ENCODE measurements around the gene CYTH1.

CYTH1 gene

DNA sequence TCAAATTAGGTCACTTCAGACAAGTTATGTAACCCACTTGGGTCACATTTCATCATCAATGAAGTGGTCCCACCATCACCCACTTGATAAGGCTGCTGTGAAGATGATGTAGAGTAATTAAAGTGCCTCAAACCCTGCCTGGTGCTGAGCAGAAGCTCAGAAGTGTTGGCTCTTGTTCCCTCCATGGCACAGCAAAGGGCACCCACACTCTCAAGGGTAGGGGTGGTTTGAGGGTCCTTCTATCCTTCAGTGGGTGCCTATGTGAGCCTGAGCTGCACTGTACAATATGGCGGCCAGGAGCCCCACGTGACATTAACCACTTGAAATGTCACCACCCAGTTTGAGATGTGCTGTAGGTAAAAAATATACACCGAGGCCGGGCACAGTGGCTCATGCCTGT, 71.5 kb downstream of the CYTH1 start:
- no peak for DNase-seq

DNA sequence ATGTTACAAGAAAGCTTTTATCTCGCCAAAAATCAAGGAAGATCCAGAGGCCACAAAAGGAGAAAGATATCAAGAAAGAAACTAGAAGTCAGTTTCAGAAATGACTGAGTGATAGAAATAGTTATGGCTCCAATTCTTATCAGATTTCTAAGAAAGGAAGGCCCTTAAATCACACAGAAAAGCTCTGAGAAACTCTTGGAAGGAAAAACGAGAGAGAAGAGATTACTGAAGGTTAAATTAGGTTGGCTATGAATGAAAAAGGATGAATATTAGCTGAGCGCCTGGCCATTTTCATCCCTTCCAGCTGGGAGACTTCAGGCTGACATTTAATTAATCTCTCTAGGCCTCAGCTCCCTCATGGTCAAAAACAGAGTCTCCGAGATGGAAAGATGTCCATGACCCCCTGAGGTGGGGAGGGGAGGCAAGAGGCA, 72.3 kb downstream of the CYTH1 start:
- DNase-seq: no peak

DNA sequence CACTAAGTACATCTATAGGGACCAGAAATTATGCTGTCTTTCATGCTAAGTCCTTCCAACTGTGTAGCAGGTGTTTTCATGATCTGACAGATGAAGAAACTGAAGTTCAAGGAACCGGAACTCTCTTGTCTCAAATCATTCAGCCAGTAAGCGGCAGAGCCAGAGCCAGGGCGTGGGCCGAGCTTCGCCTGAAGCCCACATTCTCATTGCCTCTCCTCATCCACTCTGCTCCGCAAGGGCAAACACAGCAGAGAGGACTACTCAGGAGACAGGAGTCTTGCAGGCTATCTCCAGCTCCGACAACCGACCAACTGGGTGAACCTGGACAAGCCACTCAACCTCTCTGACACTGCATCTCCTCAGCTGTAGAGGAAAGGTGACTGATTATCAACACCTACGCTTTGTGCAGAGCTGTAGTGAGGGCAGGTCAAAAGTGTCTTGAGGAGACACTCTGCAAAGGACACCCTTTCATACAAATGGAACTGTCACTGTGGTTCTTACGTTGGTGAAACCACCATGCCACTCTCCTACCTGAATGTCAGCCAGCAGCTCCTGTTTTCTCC, 72.9 kb downstream of the CYTH1 start:
- no peak for DNase-seq

DNA sequence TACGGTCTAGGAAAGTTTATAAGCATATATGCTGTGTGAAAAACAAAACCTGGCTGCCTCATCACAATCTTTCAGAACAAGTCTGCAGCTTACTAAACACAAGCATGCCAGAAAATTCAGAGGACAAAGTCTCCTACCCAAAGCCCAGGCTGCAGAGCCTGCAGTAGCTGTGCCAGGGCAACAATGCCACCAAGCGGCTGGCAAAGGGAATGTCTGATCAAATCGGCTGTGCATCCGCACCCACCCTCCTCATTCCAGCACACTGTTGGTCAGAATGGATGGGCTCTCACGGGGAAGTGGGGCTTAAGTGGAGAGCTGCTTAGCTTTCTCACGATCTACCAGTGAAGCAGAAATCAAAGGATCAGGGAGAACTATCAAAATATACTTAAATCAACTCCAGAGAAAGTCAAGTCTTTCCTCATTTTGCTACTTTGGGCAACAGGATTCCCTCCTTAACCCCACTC, 73.5 kb downstream of the CYTH1 start:
- peak; percentile 76 for DNase-seq

DNA sequence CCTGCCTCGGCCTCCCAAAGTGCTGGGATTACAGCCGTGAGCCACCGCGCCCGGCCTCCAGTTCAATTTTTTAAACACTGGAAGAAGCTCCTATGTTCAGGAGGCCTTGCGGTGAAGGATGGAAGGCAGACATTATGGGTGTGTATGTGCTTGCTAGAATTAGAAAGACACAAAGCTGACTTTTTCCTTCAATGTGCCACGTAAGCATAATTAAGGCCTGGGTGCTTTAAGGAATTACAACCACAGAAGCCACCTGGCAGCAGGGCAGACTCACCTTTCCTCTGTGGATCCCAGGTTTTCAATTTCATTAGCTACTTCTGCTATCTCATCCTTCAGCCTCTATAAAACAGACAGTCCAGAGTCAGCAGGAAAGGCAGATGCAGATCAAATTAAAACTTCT, 74.2 kb downstream of the CYTH1 start:
- DNase-seq: no peak

DNA sequence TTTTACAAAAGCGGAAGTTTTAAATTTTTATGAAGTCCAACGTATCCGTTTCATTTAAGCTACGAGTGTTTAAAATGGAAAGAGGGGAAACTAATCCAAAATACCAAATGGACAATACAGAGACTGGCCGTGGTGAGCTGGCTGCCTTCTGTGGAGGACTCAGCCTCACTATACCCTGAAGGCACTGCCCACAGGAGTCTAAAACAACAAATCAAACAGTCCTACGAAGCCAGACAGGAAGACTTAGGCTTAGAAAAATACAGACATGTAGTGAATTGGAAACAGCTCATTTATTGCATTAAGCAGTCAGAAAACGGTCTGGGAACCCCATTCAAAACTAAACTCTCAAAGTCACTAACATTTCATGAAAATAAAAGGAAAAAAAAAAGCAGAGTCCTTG, 75.1 kb downstream of the CYTH1 start:
- no peak for DNase-seq

DNA sequence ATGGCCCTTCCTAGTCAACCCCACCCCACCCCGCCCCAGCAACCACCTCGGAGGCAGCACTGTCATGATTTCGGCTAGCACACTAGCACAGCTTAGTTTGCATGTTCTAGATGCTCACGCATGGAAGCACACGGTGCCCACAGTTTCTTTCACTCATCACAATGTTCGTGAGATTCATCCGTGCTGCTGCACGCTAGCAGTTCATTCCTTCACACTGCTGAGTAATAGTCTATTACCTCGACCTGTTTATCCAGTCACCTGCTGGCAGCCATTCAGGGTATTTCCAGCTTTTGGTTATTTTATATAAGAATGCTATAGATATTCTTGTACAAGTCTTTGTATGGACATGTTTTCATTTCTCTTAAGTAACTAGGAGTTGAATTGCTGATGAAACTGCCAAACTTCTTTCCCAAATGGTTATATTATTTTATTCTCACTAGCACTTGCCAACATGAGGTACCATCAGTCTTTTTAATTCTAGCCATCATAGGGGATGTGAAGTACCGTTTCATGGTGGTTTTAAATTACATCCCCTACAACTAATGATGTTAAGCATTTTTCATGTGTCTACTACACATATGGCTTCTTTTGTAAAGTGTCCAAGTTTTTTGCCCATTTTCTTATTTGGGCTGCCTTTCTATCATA, 75.7 kb downstream of the CYTH1 start:
- DNase-seq: peak; percentile 42

DNA sequence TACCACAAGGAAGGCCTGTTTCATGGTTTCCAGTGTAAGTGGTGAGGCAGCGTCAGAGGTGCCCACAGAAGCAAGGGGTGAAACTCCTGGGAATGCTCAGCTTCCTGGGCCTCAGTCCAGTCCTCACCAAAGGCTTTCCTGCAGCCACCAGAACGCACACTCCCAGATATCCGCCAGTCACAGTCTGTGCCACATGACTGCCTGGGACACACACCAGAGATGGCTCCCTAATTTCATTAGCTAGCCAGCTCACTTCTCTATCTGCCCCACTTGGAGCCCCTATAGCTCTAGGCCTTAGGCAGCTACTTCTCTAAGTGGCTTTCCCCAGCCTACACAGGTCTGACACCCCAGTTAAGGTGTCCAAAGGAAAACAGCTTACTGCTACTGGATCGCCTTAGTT, 77.0 kb downstream of the CYTH1 start:
- no peak for DNase-seq

DNA sequence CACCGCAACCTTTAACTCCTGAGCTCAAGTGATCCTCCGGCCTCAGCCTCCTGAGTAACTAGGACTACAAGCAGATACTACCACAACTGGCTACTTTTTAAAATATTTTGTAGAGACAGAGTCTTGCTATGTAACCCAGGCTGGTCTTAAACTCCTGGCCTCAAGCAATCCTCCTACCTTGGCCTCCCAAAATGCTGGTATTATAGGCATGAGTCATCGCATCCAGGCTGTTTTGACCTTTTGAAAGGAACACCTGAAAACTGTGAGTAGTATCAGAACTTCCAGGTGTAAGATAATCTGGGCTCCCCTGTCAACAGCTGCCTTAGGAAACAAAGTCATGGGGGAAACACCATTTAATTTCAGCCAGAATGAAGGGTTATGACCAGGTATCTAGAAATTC, 77.5 kb downstream of the CYTH1 start:
- no peak for DNase-seq

DNA sequence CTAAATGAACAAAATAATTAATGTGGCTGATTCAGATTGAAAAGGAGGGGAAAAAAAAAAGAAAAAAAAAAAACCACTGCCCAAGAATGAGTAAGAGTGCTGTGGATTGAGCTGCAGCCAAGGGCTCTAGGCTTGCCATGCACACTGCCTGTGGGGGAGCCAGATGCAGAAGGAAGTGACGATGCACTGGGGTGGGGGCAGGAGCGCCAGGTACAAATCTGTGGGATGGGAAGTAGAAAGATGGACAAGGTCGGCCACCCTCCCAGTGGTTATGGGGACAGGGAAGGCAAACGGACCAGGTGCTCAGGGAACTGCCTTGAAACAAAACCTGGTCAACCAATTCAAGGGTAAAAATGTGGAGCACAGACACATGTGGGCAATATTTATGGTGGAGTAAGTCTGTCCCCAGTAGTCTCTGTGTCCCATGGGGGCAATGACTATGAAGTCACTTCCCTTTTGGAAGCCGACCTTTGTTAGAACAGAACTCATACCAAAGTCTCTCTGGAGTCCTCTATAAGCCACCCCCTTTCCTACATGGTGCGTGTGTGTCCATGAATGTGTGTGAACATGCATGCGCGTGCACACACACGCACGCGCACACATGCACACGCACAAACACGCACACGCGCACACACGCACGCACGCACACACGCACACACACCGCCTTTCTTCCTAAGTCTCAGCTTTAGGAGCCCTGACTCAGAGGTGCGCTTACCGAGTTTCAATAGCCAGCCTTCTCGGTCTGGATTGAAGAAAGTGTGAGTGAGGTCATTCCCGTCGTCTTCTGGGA, 84.3 kb downstream of the CYTH1 start:
- DNase-seq: no peak

DNA sequence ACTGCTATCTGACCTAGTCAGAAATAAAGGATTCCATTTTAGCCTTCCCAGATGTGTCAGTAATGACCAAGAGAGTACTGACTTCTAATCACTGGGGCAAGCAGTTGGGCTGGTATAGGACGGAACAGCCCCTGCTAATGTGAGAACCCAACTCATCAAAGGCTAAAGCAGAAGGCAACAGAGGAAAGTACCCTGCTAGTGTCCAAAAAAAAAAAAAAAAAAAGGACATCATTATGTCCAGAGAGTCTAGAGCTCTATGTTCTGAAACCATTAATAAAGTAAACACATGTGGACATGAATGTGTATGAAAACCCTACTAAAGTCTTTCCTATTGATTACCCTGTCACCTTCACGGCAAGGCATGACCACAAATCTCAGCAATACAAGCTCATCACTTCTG, 85.0 kb downstream of the CYTH1 start:
- no peak for DNase-seq

DNA sequence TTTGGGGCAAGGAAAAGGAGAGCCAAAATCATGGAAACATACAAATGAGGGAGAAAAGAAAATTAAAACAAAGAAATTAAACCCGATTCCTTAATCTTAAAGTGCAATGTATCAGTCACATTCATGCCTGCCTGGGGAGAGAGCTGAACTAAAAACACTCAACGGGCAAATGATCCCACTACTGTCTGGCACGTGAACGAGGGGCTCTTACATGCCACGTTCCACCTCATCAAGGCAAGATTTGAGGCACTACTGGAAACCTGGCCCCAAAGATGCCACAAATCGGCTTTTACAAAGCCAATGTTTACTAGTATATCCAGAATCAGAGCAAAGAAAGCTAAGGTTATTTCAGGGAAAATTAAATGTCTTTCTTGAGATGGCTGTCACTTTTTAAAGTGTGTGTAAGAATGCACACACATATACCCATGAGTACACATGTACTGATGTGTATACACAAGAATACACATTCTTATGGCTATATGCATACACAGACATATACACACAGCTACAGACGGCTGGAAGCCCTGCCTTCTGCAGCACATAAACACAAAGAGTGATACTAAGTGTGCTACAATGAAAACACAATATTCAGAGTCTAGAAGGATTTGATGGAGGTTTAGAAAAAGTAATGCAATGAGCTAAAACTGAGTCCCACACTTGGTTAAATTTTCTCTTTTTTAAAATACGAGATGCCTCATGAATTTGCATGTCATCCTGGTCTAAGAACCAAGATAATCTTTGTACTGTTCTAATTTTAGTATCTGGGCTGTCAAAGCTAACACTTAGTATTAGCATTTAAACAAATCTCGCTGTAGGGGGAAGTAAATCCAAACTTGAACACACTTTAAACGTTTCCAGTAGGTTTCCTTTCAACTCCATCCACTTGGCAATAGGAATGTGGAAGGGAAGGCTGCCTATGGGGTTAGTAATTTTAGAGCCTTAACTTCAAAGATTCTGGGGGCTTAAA, 85.8 kb downstream of the CYTH1 start:
- no peak for DNase-seq

DNA sequence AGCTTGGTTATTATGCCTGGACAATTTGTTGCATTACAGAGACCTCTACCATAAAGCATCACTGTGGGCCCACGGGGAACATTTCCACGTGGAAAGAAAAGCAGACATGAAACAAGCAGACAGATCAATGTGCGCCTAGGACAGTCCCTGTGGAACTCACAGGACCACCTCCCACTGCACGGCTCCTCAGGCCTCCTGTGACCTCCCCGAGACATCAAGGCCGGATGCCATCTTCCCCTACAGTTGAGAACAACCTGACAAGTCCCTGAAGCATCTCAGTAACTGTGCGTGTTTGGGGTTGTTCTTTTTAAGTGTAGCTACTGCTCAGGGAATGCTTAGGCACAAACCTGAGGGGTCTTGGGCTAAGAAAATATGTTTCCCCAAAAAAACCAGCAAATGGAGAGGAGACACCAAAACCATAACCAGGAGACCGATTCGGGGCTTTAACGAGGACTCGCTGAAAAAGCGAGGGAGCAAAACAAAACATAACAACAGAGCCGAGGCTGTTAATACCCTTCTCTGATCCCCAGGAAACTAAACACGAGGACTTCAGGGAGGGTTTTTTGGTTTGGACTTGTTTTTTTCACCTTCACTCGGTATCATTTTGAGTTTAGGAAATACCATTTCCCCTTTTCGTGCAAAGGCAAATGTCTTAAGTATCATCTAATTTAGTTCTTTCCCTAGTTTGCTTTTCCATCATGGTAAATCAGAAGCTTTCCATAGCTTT, 87.1 kb downstream of the CYTH1 start:
- DNase-seq: no peak

DNA sequence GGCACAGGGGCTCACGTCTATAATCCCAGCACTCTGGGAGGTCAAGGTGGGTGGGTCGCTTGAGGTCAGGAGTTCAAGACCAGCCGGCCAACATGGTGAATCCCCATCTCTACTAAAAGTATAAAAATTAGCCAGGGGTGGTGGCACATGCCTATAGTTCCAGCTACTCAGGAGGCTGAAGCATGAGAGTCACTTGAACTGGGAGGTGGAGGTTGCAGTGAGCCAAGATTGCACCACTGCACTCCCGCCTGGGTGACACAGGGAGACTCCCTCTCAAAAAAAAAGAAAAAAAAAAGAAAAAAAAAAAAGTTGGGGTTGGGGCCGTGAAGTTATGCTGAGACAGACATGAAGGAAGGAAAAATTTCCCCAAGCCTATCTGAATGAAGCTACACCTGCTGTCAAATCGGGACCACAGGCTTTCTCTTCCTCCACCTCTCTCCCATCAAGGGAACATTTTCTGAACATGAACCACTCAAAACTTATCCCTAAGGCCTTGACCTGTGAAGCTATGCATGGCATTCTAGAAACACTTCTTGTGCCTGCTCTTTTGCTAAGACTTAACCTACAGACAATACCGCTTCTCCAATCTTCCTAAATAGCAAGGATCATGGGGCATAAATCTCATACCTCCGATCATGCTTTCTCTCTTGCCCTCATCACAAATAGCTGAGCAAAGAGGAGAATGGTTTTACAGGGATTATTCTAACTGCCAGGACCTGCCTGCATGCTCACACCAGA, 88.6 kb downstream of the CYTH1 start:
- no peak for DNase-seq

DNA sequence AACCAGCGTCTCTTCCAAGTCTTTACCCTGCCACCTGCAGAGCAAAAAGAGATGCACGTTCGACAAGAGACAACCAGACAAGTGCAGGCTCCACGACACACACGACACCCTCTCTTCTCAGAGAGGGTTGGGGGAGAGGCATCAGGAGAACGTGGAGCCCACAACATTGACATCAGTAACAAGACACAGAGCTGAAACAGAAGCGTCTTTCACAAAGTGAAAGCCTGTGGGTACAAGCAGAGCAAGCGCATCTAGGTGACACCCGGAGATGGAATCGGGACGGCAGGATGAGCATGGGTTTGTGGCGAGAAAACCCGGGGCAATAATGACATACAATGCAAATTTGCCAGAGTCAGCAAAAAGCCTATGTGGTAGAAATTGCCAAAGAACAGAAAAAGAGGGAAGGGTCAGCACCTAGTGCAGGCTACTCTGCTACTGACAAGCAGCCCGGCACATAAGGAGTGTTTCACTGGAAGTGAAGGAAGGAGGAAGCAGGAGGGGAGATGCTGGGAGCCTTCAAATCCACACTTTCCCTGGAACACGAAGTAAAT, 89.5 kb downstream of the CYTH1 start:
- no peak for DNase-seq

DNA sequence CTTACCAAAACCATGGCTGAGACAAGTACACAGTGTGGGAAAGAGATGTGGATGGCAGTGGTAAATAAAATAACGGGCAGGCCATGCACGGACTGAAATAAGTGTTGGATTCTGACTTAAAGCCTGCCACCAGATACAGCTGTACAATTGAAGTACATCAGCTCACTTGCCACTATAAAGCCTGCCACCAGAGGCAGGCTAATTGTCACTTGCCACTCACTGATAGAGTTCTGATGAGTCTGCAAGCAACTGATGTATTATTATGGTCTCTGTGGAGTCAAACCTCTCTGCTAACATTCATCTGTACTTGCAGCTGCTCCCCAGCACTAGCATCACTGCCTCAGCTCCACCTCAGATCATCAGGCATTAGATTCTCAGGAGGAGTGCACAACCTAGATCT, 93.0 kb downstream of the CYTH1 start:
- DNase-seq: no peak

DNA sequence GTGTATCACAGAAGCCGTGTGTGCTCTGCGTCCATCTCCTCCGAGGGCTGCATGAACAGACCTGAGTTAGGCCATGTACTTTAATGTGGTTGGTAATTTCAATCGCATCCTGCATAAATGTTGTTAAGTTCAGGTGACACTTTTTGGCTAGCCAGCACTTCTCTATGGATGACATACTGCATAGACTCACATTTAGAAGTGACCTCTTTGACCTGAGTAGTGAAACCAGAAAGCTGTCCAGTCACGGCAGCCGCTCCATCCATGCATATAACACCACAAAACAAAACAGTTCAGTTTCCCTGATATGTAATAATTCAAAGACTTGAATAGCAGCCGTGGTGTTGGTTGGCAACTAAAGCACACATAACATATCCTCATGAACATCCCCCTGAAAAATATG, 94.1 kb downstream of the CYTH1 start:
- no peak for DNase-seq

DNA sequence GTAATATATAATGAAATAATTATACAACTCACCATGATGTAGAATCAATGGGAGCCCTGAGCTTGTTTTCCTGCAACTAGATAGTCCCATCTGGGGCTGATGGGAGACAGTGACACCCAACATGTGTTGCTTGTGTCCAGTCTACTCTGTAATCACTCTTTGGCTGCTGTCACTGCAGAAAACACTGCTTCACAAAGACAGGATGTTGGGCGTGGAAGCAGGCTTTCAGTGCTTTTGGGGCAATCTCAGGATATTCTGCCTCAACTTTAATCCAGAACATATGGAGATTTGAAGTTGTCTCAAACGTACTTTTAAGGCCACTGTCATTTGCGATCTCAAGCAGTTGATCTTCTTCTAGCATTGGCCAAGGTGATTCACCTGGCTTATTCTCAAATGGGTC, 94.9 kb downstream of the CYTH1 start:
- DNase-seq: no peak

DNA sequence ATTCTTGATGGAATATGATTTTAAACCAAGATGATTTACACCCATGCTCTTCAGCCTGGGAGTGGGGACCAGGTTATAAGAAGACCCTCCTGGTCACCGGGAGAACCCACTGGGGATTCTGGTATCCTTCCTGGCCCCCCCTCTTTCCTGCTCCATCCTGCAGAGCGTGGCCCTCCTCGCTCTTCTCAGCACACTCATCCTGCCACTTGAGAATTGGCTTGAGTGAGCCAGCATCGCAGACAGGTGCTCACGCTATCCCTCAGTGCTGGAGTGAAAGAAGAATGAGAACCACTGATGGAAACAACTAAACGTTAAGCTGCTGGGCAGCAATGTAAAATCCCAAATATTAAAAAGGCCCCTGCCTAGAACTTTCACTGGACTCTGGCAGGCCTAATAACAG, 98.0 kb downstream of the CYTH1 start:
- no peak for DNase-seq

DNA sequence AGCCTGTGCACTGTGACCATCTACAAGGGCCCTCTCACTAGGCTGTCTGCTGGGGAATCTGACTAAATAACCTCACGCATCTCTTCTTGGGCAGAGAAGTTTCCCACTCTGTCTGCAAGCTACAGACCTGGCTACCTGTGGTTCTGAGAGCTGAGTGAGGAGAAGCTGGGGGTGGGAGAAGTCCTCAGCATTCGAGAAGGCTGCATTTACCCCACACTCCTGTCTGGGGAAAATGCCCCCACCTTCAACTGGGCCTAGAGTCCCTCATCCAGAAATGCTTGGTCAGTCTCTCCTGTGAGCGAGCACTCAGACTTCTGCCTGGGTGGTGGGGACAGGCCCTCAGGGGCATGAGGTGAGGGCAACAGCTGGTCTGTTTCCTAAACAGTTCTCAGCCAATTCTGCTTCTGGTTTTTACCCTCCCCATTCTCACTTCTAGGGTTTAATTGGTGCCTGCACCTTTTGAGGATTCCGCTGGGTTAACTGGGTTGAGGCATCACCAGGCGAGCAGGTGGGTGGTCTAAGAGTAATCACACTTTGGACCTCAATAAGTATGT, 98.6 kb downstream of the CYTH1 start:
- DNase-seq: no peak

DNA sequence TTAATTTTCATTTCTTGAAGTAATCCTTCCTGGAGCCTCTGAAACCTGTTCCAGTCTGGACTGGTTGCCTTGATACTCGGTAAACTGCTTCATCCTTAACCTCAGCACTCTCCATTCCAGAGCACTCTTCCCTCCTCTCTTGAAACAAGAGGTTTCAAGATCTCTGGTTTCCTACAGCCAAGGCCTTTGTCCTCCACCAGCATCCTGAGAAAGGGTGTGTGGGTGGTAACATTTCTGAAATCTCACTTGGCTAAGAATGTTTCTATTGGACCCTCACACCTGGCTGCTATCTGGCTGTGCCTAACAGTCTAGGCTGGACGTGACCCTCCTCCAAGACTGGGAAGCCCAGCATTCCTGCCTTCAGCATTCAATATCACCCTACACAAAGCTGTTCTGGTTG, 99.7 kb downstream of the CYTH1 start:
- no peak for DNase-seq
